Hippocampal formation (tissue), 2 donors: Measurements from ENCODE around the gene SH3BP1.
"Not testable (repeated sequence)": the region's sequence is repeated elsewhere in the genome, so short reads cannot be mapped to it uniquely, and the experiment has no call there.

Source experiments
- DNase-seq, 2 donors: peaks; one replicate each; lab custom pipeline; 2025; lab: John Stamatoyannopoulos, UW

SH3BP1 gene, protein sequence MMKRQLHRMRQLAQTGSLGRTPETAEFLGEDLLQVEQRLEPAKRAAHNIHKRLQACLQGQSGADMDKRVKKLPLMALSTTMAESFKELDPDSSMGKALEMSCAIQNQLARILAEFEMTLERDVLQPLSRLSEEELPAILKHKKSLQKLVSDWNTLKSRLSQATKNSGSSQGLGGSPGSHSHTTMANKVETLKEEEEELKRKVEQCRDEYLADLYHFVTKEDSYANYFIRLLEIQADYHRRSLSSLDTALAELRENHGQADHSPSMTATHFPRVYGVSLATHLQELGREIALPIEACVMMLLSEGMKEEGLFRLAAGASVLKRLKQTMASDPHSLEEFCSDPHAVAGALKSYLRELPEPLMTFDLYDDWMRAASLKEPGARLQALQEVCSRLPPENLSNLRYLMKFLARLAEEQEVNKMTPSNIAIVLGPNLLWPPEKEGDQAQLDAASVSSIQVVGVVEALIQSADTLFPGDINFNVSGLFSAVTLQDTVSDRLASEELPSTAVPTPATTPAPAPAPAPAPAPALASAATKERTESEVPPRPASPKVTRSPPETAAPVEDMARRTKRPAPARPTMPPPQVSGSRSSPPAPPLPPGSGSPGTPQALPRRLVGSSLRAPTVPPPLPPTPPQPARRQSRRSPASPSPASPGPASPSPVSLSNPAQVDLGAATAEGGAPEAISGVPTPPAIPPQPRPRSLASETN

DNA sequence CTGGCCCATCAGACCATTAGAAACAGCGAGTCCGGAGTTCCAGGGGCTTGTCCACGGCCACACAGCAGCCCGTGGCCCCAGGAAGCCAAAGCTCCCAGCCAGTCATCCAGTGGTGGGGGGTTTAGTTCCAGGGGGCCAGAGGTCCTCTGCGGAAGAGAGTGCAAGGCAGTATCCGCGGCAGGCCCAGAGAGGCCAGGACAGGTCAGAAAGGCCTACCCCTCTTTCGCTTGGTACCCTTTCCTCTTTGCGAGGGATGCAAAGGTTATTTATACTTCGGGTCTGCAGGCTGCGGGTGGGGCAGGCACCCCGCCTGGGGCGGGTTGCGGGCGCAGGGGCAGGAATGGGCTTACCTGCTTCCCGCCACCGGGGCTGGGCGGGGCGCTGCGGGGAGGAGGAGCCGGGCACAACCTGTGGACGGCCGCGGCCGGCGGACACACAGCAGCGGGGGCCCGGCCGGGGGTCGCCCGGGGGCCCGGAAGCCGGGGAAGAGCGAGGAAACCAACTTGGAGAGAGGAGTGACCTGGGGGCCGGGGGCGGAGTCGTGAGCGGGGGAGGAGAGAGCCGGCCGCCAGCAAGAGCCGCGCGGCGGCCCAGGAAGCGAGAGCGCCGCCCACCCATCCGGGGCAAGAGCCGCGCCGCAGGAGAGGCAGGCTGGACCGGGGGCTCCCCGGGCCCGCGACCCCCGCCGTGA is at the start of gene SH3BP1:
TSS of gene SH3BP1 (plus strand) at position 600 of the 691 bp plus-strand sequence. CDS start 119 bp downstream, outside the sequence.
- no peak for DNase-seq

DNA sequence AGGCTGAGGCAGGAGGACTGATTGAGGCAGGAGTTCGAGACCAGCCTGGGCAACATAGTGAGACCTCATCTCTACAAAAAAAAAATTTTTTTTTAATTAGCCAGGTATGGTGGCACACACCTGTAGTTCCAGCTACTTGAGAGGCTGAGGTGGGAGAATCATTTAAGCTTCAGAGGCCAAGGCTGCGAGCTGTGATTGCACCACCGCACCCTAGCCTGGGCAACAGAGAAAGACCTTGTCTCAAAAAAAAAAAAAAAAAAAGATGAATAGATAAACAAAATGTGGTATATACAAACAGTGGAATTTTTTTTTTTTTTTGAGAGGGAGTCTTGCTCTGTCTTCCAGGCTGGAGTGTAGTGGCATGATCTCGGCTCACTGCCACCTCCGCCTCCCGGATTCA is 48.4 kb upstream of the SH3BP1 start:
- DNase-seq = not testable (repeated sequence)

- DNase-seq = no peak
Measured at GRCh38 chr22:37591823-37592404, 47.6 kb upstream of the SH3BP1 start.

- no peak for DNase-seq
Measured at GRCh38 chr22:37594237-37594636, 45.2 kb upstream of the SH3BP1 start.

DNA sequence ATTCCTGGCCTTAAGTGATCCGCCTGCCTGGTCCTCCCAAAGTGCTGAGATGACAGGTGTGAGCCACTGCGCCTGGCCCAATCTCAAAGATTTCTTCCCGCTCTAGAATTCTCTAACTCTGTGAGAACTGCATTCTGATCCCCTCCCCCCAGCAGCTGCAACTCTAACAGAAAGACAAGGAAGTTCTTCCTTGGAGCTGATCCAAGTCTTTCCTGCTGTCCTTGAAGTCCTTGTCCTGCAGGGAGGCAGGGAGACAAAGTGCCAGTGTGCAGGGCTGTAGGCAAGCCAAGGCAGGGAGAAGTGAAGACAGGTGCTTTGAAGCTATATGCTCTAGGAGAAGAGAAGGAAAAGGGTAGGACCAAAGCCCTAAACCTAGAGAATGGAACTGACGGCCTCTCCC is 40.3 kb upstream of the SH3BP1 start:
- no peak for DNase-seq

- DNase-seq = no peak
Measured at GRCh38 chr22:37601203-37601539, 38.3 kb upstream of the SH3BP1 start.

- no peak for DNase-seq
Measured at GRCh38 chr22:37601540-37602442, 37.7 kb upstream of the SH3BP1 start.

GRCh38 chr22:37602546-37603277 is 36.8 kb upstream of the SH3BP1 start:
- not testable (repeated sequence) for DNase-seq

DNA sequence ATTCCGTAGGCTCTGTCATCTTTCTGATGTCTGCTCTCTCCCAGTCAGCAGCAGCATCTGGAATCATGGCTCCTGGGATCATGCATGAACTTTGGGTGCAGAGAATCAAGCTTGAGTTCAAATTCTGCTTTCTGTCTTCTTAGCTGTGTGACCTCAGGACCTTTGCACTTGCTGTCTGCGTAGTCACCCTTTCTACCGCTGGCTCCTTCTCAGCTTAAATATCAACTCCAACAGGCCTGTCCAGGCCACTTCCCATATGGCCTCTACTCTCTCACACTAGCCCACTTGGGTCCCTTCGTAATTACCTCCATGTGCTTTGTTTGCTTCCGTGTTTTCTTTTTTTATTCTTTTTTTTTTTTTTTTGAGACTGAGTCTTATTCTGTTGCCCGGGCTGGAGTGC is 35.4 kb upstream of the SH3BP1 start:
- no peak for DNase-seq

DNA sequence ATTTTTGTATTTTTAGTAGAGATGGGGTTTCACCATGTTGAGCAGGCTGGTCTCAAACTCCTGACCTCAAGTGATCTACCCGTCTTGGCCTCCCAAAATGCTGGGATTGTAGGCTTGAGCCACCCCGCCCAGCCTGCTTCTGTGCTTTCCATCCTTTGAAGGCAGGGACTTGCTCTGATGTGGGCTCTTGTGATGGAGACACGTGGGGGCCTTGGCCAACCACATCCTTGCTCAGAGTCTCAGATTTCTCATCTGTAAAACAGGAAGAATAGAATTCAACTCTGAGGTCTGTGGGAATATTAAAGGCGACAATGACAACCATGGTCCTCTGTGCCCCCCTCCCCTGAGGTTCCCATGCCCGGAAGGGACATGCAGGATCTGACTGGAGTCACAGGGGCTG is 34.6 kb upstream of the SH3BP1 start:
- DNase-seq = no peak

DNA sequence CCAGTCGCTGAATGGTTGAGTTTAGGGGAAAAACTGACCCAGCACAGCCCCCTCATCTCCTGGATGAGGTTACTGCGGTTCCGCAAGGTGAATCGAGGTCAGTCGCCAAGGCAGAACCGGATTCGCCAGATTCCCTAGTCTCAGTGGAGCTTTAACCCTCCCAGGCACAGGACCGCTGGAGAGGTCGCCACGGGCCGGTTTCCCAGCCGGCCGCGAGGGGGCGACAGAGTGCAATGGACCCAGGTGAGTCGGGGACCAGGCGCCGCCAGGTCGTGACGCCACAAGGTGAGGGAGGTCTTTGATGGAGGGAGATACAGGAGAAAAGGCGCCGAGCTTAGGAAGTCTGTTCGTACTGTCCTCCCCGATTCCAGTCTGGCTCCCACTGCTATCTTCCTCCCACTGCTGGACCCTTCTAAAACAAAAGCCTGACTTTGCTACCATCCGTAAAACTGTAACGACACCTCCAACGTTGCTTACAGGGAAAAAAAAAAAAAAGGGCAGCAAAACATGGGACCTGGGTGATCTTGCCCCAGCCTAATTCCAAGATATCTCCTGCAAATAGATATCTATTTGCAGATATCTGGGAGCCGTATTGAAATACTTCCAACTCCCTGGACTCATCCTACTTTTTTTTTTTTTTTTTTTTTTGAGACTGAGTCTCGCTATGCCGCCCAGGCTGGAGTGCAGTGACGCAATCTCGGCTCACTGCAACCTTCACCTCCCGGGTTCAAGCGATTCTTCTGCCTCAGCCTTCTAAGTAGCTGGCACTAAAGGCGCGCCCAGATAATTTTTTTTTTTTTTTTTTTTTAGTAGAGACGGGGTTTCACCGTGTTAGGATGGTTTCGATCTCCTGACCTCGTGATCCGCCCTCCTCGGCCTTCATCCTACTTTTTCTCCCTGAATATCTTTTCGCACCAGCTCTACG is 32.2 kb upstream of the SH3BP1 start:
- DNase-seq = peak; percentile 54 to 59

DNA sequence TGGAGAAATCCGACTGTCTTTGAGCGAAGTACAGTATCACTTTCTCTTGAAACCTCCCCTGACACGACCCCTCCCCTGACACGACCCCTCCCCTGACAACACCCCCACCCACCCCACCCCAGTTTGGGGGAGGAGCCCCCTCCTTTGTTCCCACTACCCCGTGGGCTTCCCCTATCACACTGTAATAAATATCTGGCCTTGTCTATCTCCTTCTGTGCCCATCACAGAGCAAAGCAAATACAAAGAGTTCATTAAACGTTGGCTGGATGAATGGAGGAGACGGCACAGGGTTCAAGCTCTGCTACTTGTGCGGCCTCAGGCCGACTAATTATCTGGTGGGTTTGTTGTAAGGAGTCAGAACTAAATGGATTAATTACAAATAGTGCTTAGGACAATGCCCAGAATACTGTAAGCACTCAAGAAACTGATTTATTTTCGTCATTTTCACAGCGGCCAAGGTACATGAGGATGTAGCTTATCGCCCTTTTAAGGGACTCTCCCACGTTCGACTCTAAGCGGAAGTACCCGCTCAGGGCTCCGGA is 31.5 kb upstream of the SH3BP1 start:
- no peak for DNase-seq

DNA sequence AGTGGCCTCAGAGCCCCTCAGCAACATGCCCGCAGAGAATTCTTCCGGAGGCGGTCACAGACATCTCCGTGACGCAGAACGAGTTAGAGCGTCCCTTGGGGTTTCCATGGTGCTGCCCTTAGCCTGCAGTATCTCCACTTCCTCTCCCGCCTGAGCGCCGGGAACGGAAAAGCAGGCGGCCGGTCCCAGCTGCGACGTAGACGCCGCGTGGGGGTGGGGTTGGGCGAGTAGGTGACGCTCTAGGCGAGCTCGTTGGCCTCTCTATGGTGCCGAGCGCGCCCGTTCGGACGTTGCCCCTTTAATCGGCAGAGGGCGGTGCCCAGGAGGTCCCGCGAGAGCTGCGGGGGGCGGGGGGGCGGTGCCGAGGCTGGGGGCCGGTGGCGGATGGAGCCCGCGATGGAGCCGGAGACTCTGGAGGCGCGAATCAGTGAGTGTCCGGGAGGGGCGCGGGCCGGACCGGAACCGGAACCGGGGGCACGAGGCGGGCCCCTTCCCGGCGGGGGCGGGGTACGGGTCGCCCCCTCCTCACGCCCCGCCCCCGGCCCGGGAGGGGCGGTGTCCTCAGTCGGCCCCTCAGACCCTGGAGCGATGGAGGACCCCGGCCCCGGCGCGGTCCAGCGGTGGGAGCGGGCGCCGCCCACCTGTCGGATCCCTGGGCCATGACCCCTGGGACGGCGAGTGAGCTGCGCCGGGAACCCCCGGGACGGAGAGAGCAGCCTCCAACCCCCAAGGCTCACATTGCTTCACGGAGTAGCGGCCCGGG is 30.8 kb upstream of the SH3BP1 start, which contains the start of gene GGA1:
TSS of gene GGA1 (plus strand) at position 358 of the 763 bp plus-strand sequence. CDS start at position 385, 27 bp downstream.
- DNase-seq = peak; percentile 94 to 95

GRCh38 chr22:37609240-37610152 is 30.0 kb upstream of the SH3BP1 start:
- no peak for DNase-seq

DNA sequence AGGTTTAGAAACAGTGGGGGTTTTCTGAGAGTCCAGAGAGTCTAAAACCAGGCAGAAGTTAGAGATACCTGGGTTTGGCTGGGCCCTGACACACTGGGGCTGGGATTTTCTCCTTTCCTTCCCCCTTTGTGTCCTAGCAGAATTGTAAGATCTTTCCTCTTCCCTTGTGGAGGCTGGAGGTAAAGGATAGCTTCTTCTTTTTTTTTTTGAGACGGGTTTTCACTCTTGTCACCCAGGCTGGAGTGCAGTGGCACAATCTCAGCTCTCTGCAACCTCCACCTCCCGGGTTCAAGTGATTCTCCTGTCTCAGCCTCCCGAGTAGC is 29.4 kb upstream of the SH3BP1 start:
- DNase-seq = not testable (repeated sequence)

GRCh38 chr22:37610480-37611129 is 28.9 kb upstream of the SH3BP1 start:
- DNase-seq = no peak

DNA sequence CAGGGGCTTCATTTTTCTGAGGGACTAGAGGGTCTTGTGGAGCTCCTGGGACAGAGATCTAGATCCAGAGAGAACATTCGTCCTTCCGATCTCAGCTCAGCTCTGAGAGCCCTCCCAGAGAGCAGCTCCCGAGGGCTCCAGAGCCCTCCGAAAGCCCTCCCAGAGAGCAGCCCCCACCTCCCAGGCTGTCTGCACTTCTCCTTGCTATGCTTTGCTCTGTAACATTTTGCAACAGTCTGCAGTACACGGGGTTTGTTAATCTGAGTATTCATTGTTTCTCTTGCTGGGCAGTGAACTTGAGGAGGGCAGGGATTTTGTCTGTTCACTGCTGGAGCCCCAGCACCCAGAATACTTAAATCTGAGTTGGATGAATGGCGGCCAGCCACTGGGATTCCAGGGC is 28.3 kb upstream of the SH3BP1 start:
- DNase-seq = no peak
